Measurements from ENCODE around the gene TMEM182.

GRCh38 chr2:102843764-102844443, 82.1 kb downstream of the TMEM182 start:
- TF ChIP-seq CTCF (IDR thresholded peaks at IDR 0.05; ENCODE audit: low read length) (no peak), EZH2 (IDR thresholded peaks at IDR 0.05; ENCODE audit: borderline replicate concordance, low read length) (no peak)

Data from OCI-LY1 (cell line).